Measurements from ENCODE around the gene VMO1. TPM values are rescaled to one million over a fixed set of nuclear protein-coding genes. Genes with fewer than 3 reads are reported as not detected.
"Not testable (repeated sequence)": the region's sequence is repeated elsewhere in the genome, so short reads cannot be mapped to it uniquely, and the experiment has no call there.

VMO1 gene
- polyA plus RNA-seq (2011; rRNA removed) (0.17 TPM in 1 of 2 replicates, not detected in the other), polyA minus RNA-seq (2011; rRNA and poly(A)+ RNA removed) (not detected in 2 replicates)

DNA sequence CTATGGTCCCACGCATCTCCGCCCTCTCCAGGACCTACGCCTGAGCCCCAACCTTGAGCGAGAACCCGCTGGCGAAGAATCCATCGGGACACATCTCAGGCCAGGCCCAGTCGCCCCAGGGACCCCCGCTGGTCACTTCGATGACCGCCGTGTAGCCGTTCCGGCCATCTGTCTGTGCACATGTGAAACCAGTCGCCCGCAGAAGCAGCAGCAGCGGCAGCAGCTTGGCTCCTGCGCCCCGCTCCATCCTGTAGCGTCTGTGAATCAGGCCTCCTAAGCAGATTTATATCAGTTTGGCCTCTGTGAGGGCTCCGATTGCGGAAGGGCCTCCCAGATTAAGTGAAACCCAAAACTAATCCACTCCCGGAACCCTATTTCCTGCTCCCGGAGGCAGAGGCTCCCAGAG lies at the start of gene VMO1:
VMO1 (minus strand) TSS at position 259 of the 406 bp plus-strand sequence; CDS start at position 247, 12 bp downstream.
- POLR2A ChIA-PET = interaction anchor here (0.5 to 0.7 kb wide), 2 partner anchors 76 to 243 kb away, joined by 3 to 9 read pairs; partner anchors contain the start of gene ARRB2
- Histone ChIP-seq H3K4me3 (ENCODE audit: low read depth, low read length) (peak within 1 kb of the TSS; percentile 22), H3K27ac (ENCODE audit: low read depth, low read length) (no peak within 1 kb of the TSS), H3K9me3 (ENCODE audit: control insufficient read depth, insufficient read depth, low read length) (peaks cover 6% of the 10 kb centered on the region; the same call in 1 of the 2 replicates), H3K27me3 (ENCODE audit: control insufficient read depth, insufficient read depth, low read length) (peaks cover 40% of the 10 kb centered on the region)
- CTCF ChIA-PET = interaction anchor here (0.6 to 5.7 kb wide), 4 partner anchors 52 to 116 kb away, joined by 3 to 46 read pairs (median 6); partner anchors contain the start of gene CHRNE
- TF ChIP-seq CTCF (IDR thresholded peaks at IDR 0.05; ENCODE audit: low read depth, low read length) = no peak
- DNase-seq (ENCODE audit: low read depth, low spot score) = no peak

GRCh38 chr17:4834681-4835020 lies 48.5 kb upstream of the VMO1 start:
- no peaks in the 10 kb centered on the region for H3K9me3 ChIP-seq (ENCODE audit: control insufficient read depth, insufficient read depth, low read length)
- H3K27ac ChIP-seq (ENCODE audit: low read depth, low read length) = peak overlapping the region; percentile 47
- ChIA-PET POLR2A (interaction anchor here (1.2 kb wide), 1 partner anchor 46 kb away, joined by 4 read pairs; no protein-coding TSS in a partner anchor), CTCF (no interaction called here)
- TF ChIP-seq CTCF (IDR thresholded peaks at IDR 0.05; ENCODE audit: low read depth, low read length) = no peak
- peak overlapping the region; percentile 88 for H3K4me3 ChIP-seq (ENCODE audit: low read depth, low read length)
- no peaks in the 10 kb centered on the region for H3K27me3 ChIP-seq (ENCODE audit: control insufficient read depth, insufficient read depth, low read length)
- no peak for DNase-seq (ENCODE audit: low read depth, low spot score)

DNA sequence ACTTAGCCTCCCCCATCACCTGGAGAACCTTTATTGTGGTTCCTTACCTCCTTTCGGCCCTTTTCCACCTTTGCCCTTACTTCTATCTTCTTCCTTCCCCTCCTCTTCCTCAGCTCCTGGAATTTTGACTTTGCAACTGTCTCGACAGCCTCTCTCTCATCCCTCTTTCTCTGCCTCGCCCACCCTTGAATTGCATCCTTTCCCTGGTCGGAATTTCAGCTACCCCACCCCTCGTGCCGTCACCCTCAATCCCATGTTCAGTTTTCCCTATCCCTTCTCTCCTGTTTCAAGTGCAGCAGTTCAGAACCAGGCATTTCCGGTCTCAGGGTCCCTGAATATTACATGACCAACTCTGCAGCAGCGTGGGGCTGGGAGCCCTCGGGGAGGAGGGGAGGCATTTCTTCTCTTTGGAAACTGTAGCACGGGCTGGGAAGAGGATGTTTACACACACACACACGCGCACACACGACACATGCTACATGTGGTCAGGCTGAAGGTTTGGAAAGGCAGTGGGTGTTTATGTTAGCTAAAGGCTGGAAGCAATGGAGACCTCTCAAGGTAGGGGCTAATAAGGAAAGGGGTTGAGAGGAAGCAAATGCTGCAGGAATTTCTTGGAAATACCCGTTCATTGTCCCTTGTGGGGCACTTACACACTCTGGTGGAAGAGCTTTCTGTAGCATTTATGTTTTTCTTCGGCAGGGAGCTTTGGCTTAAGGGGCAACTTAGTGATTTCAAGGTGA lies 47.9 kb upstream of the VMO1 start:
- peak overlapping the region; percentile 88 for H3K4me3 ChIP-seq (ENCODE audit: low read depth, low read length)
- ChIA-PET POLR2A (interaction anchor here (1.2 kb wide), 1 partner anchor 47 kb away, joined by 4 read pairs; no protein-coding TSS in a partner anchor), CTCF (no interaction called here)
- no peaks in the 10 kb centered on the region for H3K9me3 ChIP-seq (ENCODE audit: control insufficient read depth, insufficient read depth, low read length)
- no peak for TF ChIP-seq CTCF (IDR thresholded peaks at IDR 0.05; ENCODE audit: low read depth, low read length)
- DNase-seq (ENCODE audit: low read depth, low spot score) = peak; percentile 52
- H3K27ac ChIP-seq (ENCODE audit: low read depth, low read length) = peak overlapping the region; percentile 47
- no peaks in the 10 kb centered on the region for H3K27me3 ChIP-seq (ENCODE audit: control insufficient read depth, insufficient read depth, low read length)

DNA sequence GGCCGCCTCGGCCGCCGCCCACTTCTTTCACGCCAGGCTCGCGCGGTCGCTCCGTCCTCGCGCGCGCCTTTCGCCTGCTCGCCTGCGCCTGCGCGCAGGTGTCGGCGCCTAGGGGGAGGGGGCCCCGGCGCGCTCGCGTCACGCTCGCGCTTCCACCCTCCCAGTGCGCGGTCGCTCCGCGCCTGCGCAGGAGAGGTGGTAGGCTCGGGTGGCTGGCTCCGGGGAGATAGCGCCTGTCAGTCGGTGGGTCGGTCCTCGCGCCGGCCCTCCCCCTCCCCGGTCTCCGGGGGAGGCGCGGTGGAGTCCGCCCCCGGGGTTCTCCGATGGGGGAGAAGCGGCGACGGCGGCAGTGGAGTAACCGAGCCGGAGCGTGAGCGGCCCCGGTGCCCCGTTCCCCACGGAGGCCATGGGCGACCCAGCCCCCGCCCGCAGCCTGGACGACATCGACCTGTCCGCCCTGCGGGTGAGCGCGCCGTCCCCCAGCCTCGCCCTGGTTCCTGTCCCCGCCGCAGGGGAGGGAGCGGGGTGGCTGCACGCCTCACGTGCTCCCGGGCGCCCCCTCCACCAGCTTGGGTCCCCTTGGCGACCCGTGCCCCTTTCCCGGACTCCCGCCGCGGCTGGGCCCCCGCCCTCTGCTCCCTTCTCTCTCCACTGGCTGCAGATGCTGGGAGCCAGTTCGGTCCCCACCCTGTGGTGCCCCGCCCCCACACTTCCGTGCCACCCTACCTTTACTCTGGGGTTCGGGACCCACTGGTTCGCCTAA lies 47.2 kb upstream of the VMO1 start, which contains the start of gene MINK1:
MINK1 (plus strand) TSS at position 163 of the 763 bp plus-strand sequence; CDS start at position 407, 244 bp downstream.
- Histone ChIP-seq H3K9me3 (ENCODE audit: control insufficient read depth, insufficient read depth, low read length) (no peaks in the 10 kb centered on the region), H3K4me3 (ENCODE audit: low read depth, low read length) (peak within 1 kb of the TSS; percentile 88), H3K27ac (ENCODE audit: low read depth, low read length) (peak within 1 kb of the TSS; percentile 47), H3K27me3 (ENCODE audit: control insufficient read depth, insufficient read depth, low read length) (no peaks in the 10 kb centered on the region)
- CTCF ChIA-PET = no interaction called here
- no peak for TF ChIP-seq CTCF (IDR thresholded peaks at IDR 0.05; ENCODE audit: low read depth, low read length)
- peak; percentile 83 for DNase-seq (ENCODE audit: low read depth, low spot score)
- POLR2A ChIA-PET = interaction anchor here (1.2 kb wide), 1 partner anchor 48 kb away, joined by 4 read pairs; no protein-coding TSS in a partner anchor

DNA sequence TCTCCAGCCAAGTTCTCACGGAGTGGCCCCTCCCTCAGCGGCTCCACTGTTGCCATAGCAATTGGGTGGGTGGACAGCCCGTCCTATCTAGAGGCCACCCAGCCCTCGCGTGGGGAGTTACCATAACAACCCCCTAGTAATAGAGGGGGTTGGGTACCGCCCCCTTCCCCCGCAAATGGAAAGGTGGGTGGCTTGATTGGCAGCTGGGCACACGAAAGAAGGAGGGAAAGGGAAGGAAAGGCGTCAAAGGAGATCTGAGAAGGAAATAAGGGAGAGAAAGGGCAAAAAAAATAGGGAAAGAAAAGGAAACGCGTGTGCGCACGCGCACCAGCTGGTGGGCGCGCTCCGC lies 46.6 kb upstream of the VMO1 start:
- H3K4me3 ChIP-seq (ENCODE audit: low read depth, low read length) = peak overlapping the region; percentile 88
- H3K27me3 ChIP-seq (ENCODE audit: control insufficient read depth, insufficient read depth, low read length); H3K9me3 ChIP-seq (ENCODE audit: control insufficient read depth, insufficient read depth, low read length); DNase-seq (ENCODE audit: low read depth, low spot score); CTCF ChIA-PET; POLR2A ChIA-PET: not testable (repeated sequence)
- peak overlapping the region; percentile 39 for H3K27ac ChIP-seq (ENCODE audit: low read depth, low read length)
